ENCODE results near the gene BICRAL. TPM values are rescaled to one million over a fixed set of nuclear protein-coding genes. Genes with fewer than 3 reads are reported as not detected.
A peak's percentile ranks its signal among the peaks of the same experiment; 100 is the strongest.
"Not testable (repeated sequence)": the region's sequence is repeated elsewhere in the genome, so short reads cannot be mapped to it uniquely, and the experiment has no call there.

BICRAL gene
- total and polyA plus RNA-seq, 7 donors: 4.6 to 18.5 (median 13.6) TPM

DNA sequence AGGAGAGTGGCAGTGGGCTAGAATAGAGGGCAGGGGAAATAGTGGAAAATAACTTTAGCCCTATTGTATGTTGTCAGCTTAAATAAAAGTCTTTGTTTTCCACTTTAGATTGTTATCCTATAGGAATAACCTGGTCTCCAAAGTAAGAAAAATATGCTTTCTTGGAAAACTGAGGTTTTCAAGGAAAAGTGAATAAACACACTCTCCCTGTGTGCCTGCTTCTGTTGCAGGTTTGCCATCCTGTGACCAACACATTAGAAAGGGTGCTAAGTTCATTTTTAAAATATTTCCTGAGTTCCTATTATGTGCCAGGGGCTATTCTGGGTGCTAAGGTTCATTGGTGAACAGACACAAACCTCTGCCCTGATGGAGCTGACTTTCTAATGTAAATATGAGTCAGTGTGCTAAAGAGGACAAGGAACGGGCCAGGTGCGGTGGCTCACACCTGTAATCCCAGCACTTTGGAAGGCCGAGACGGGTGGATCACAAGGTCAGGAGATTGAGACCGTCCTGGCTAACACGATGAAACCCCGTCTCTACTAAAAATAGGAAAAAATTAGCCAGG lies 23.5 kb downstream of the BICRAL start:
- Histone ChIP-seq H3K4me1 (peaks cover 0 to 17% (median 10%) of the 10 kb centered on the region in 4 donors), H3K27me3 (no peaks in the 10 kb centered on the region), H3K4me3 (no peak overlapping the region), H3K9me3 (no peaks in the 10 kb centered on the region), H3K27ac (no peak overlapping the region), H3K36me3 (no peaks in the 10 kb centered on the region)
- DNase-seq: no peak
- TF ChIP-seq POLR2AphosphoS5 (IDR thresholded peaks at IDR 0.05): no peak
- TF ChIP-seq, protein P1, sequence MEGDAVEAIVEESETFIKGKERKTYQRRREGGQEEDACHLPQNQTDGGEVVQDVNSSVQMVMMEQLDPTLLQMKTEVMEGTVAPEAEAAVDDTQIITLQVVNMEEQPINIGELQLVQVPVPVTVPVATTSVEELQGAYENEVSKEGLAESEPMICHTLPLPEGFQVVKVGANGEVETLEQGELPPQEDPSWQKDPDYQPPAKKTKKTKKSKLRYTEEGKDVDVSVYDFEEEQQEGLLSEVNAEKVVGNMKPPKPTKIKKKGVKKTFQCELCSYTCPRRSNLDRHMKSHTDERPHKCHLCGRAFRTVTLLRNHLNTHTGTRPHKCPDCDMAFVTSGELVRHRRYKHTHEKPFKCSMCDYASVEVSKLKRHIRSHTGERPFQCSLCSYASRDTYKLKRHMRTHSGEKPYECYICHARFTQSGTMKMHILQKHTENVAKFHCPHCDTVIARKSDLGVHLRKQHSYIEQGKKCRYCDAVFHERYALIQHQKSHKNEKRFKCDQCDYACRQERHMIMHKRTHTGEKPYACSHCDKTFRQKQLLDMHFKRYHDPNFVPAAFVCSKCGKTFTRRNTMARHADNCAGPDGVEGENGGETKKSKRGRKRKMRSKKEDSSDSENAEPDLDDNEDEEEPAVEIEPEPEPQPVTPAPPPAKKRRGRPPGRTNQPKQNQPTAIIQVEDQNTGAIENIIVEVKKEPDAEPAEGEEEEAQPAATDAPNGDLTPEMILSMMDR (IDR thresholded peaks at IDR 0.05): no peak
- no peak for TF ChIP-seq POLR2A (IDR thresholded peaks at IDR 0.05)
- no peak for TF ChIP-seq EP300 (IDR thresholded peaks at IDR 0.05)
- intact Hi-C loops (cut with DNase I): no loop called here
- WGBS, 2 donors: 67 to 93% methylated on average over 7 of the region's 7 CpGs

DNA sequence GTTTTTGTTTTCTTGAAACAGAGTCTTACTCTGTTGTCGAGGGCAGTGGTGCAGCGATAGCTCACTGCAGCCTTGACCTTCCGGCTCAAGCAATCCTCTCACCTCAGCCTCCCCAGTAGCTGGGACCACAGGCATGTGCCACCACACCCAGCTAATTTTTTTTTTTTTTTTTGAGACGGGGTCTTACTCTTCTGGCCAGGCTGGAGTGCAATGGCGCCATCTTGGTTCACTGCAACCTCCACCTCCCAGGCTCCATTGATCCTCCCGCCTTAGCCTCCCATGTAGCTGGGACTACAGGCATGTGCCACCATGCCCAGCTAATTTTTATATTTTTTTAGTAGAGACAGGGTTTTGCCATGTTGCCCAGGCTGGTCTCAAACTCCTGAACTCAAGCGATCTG lies 24.5 kb downstream of the BICRAL start:
- H3K27ac ChIP-seq; DNase-seq; H3K9me3 ChIP-seq; H3K4me3 ChIP-seq; H3K36me3 ChIP-seq; H3K4me1 ChIP-seq; H3K27me3 ChIP-seq; intact Hi-C loops (cut with DNase I): not testable (repeated sequence)
- 95 to 97% methylated on average over 7 of the region's 7 CpGs for WGBS, 2 donors

DNA sequence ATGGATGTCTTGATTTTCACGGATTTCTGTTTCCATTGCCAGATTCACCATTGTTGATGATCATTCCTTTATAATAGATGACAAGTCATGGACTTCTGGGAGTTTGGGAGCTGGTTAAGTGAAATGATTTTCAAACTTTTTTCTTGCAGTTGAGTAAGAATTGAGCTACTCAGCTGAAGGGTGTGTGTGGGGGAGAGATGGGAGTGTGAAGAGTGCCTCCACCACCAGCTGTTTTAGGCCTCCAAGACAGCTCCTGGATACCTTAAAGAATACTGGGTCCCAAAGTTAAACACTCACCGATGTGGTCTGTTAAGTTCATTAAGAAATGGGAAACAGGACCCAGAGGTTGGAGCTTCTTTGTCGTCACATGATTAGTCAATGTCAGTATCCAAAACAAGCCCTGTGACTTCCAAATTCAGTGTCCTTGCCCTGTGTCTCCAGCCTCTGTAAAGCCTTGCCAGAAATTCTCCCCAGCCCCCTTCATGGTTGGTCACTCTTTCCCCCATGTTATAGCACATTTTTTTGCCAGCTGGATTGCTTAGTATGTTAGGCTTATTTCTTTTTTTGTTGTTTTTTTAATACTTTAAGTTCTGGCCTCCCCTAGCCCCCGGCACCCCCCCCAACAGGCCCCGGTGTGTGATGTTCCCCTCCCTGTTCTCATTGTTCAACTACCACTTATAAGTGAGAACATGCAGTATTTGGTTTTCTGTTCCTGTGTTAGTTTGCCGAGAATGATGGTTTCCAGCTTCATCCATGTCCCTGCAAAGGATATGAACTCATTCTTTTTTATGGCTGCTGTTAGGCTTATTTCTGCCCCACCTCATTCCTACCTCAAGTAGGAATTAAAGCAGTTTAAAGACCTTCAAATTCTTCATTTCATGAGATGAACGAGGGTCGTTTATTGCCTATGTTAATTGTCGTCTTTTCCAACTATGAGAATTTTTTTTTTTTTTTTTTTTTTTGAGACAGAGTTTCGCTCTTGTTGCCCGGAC lies 26.9 kb downstream of the BICRAL start:
- Histone ChIP-seq H3K27ac (peak overlapping the region; percentile 16 to 58 (median 44)), H3K36me3 (peaks cover 0 to 6% (median 0%) of the 10 kb centered on the region in 4 donors), H3K9me3 (no peaks in the 10 kb centered on the region), H3K4me3 (no peak overlapping the region), H3K27me3 (no peaks in the 10 kb centered on the region), H3K4me1 (peaks cover 0 to 9% (median 8%) of the 10 kb centered on the region in 4 donors)
- intact Hi-C loops (cut with DNase I): no loop called here
- TF ChIP-seq POLR2A (IDR thresholded peaks at IDR 0.05) (no peak), EP300 (IDR thresholded peaks at IDR 0.05) (no peak), POLR2AphosphoS5 (IDR thresholded peaks at IDR 0.05) (no peak)
- TF ChIP-seq, protein P1 (IDR thresholded peaks at IDR 0.05): no peak
- WGBS, 2 donors: 55 to 77% methylated on average over 11 of the region's 11 CpGs
- no peak for DNase-seq

DNA sequence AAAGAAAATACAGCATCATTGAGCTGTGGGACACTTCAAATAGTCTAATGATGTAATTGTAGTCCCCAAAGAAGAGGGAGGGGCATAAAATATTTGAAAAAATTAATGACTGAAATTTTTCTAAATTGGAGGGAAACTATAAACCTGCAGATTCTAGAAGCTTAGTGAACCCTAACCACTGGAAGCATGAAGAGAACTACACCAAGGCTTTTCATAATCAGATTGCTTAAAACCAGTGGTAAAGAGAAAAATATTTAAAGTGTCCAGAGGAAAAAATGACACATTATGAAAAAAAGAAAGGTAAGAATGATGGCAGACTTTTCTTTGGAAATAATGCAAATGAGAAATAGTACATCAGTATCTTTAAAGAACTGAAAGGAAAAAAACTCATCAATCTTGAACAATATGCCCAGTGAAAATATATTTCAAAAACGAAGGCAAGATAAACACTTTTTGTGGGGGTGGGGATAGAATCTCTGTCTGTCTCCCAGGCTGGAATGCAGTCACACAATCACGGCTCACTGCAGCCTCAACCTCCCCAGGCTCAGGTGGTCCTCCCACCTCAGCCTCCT lies 31.3 kb downstream of the BICRAL start:
- H3K4me3 ChIP-seq: no peak overlapping the region
- H3K4me1 ChIP-seq: peaks cover 0 to 8% (median 7%) of the 10 kb centered on the region in 4 donors
- H3K27me3 ChIP-seq: no peaks in the 10 kb centered on the region
- H3K27ac ChIP-seq: no peak overlapping the region
- TF ChIP-seq POLR2AphosphoS5 (IDR thresholded peaks at IDR 0.05): no peak
- no peak for TF ChIP-seq EP300 (IDR thresholded peaks at IDR 0.05)
- TF ChIP-seq, protein P1 (IDR thresholded peaks at IDR 0.05): no peak
- TF ChIP-seq POLR2A (IDR thresholded peaks at IDR 0.05): no peak
- intact Hi-C loops (cut with DNase I): no loop called here
- peaks cover 0 to 6% (median 0%) of the 10 kb centered on the region in 4 donors for H3K36me3 ChIP-seq
- 77 to 78% methylated on average over 2 of the region's 2 CpGs for WGBS, 2 donors
- no peaks in the 10 kb centered on the region for H3K9me3 ChIP-seq
- DNase-seq: no peak

DNA sequence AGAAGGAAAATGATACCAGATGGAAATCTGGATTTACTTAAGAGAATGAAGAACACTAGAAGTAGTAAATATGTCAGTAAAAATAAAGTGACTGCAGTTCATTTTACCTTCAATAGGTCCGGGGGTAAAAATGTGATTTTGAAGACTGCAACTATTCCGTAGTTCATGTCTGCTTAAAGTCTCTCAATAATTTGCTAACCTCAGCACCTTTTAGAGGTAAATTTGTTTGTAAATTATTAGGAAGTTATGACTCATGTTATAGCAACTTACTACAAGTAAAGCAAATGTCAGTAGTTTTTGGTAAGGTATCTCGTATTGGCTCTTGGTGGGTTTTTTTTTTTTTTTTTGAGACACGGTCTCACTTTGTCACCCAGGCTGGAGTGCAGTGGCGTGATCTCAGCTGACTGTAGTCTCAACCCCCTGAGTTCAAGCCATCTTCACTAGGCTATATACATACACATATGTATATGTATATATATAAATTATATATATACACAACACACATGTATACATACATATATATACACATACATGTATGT lies 32.1 kb downstream of the BICRAL start:
- Histone ChIP-seq H3K9me3 (no peaks in the 10 kb centered on the region), H3K27ac (no peak overlapping the region), H3K4me1 (peaks cover 0 to 3% (median 1%) of the 10 kb centered on the region in 4 donors), H3K27me3 (no peaks in the 10 kb centered on the region), H3K36me3 (peaks cover 0 to 6% (median 0%) of the 10 kb centered on the region in 4 donors), H3K4me3 (no peak overlapping the region)
- no peak for DNase-seq
- TF ChIP-seq, protein P1 (IDR thresholded peaks at IDR 0.05): no peak
- TF ChIP-seq POLR2A (IDR thresholded peaks at IDR 0.05): no peak
- no peak for TF ChIP-seq EP300 (IDR thresholded peaks at IDR 0.05)
- no peak for TF ChIP-seq POLR2AphosphoS5 (IDR thresholded peaks at IDR 0.05)
- intact Hi-C loops (cut with DNase I): no loop called here
- 93 to 95% methylated on average over 5 of the region's 5 CpGs for WGBS, 2 donors

DNA sequence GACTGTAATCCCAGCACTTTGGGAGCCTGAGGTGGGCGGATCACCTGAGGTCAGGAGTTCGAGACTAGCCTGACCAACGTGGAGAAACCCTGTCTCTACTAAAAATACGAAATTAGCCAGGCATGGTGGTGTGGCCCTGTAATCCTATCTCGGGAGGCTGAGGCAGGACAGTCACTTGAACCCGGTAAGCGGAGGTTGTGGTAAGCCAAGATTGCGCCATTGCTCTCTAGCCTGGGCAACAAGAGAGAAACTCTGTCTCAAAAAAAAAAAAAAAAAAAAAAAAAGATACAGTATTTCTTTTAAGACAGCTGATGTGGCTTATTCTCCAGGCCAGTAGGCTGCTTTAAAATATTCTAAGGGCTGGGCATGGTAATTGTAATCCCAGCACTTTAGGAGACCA lies 33.9 kb downstream of the BICRAL start:
- H3K4me1 ChIP-seq: peaks cover 0 to 21% (median 6%) of the 10 kb centered on the region in 4 donors
- H3K4me3 ChIP-seq; intact Hi-C loops (cut with DNase I); DNase-seq; H3K36me3 ChIP-seq; H3K27ac ChIP-seq; H3K9me3 ChIP-seq; H3K27me3 ChIP-seq: not testable (repeated sequence)
- WGBS, 2 donors: 90 to 94% methylated on average over 8 of the region's 8 CpGs
